Esophagus muscularis mucosa (tissue), 4 donors: Measurements from ENCODE around the gene BRD3.
"Not testable (repeated sequence)": the region's sequence is repeated elsewhere in the genome, so short reads cannot be mapped to it uniquely, and the experiment has no call there.

ENCODE experiments used
- EP300 ChIP-seq: sonication (generic); formaldehyde crosslinking; IDR thresholded peaks from one replicate; pipeline ENCODE4 v1.6.1; 2017; ENCODE audit warnings: antibody characterized with exemption
- POLR2AphosphoS5 ChIP-seq, 2 donors: sonication (generic); formaldehyde crosslinking; IDR thresholded peaks; one replicate each; pipeline ENCODE4 v1.6.1; 2017; ENCODE audit warnings: antibody characterized with exemption in 2 of 2
- TF ChIP-seq, protein P1 (sequence below), 3 experiments: fragments of 200-600 bp in 2 of 3; fragments of 450-650 bp in 1 of 3; sonication (generic) in 2 of 3; IDR thresholded peaks; one replicate each; pipeline ENCODE4 v1.5.1; 2017 to 2019; ENCODE audit warnings: antibody characterized with exemption in 3 of 3, mild to moderate bottlenecking in 2 of 3, moderate library complexity in 1 of 3

DNA sequence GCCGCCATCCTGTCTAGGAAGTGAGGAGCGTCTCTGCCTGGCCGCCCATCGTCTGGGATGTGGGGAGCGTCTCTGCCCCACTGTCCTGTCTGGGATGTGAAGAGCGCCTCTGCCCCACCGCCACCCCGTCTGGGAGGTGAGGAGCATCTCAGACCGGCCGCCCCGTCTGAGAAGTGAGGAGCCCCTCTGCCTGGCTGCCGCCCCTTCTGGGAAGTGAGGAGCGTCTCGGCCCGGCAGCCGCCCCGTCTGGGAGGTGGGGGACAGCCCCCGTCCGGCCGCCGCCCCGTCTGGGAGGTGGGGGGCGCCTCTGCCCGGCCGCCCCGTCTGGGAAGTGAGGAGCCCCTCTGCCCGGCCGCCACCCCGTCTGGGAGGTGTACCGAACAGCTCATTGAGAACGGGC lies 7.9 kb upstream of the BRD3 start:
- TF ChIP-seq, protein P1, sequence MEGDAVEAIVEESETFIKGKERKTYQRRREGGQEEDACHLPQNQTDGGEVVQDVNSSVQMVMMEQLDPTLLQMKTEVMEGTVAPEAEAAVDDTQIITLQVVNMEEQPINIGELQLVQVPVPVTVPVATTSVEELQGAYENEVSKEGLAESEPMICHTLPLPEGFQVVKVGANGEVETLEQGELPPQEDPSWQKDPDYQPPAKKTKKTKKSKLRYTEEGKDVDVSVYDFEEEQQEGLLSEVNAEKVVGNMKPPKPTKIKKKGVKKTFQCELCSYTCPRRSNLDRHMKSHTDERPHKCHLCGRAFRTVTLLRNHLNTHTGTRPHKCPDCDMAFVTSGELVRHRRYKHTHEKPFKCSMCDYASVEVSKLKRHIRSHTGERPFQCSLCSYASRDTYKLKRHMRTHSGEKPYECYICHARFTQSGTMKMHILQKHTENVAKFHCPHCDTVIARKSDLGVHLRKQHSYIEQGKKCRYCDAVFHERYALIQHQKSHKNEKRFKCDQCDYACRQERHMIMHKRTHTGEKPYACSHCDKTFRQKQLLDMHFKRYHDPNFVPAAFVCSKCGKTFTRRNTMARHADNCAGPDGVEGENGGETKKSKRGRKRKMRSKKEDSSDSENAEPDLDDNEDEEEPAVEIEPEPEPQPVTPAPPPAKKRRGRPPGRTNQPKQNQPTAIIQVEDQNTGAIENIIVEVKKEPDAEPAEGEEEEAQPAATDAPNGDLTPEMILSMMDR (IDR thresholded peaks at IDR 0.05) = not testable (repeated sequence)
- TF ChIP-seq POLR2AphosphoS5 (IDR thresholded peaks at IDR 0.05); EP300: not testable (repeated sequence)
